Endothelial cell of umbilical vein (primary cell): ENCODE results near the gene APBB2. TPM values are rescaled to one million over a fixed set of nuclear protein-coding genes. Genes with fewer than 3 reads are reported as not detected.

Experiments used
- BruUV-seq: library from RNA; stranded (reverse); fragments of 400-500 nt; replicated peaks from 2 replicates; lab custom pipeline; 2021; lab: Mats Ljungman, UMichigan
- CTCF ChIA-PET: fragments of 300-600, 350-600 bp; sonication (Branson Sonifier 250); formaldehyde crosslinking; loops from one replicate; lab custom pipeline; 2021; ENCODE audit warnings: antibody characterized with exemption, inconsistent platforms; lab: Charles Lee
- POLR2A ChIA-PET: fragments of 300-600, 350-600 bp; sonication (Branson Sonifier 250); formaldehyde crosslinking; loops from one replicate; lab custom pipeline; 2021; ENCODE audit warnings: antibody characterized with exemption, inconsistent platforms; lab: Charles Lee
- DNase-seq: peaks from one replicate; pipeline ENCODE4 v3.0.0-alpha.2; 2011; ENCODE audit warnings: low read depth, low spot score
- FAIRE-seq: peaks from 2 replicates; lab custom pipeline; 2011; peaks lifted over from hg19 to GRCh38; lab: Jason Lieb, UNC
- H2AFZ ChIP-seq: 2 replicates; pipeline ENCODE4 v1.6.0; 2012; ENCODE audit warnings: low read depth, low read length, control low read depth, inconsistent platforms
- H3K27ac ChIP-seq: 2 replicates; pipeline ENCODE4 v1.5.1; 2011; ENCODE audit warnings: low read depth, mild to moderate bottlenecking, control low read depth, low read length, moderate library complexity; ENCODE audit not compliant: insufficient read depth
- H3K27me3 ChIP-seq, 2 experiments: 2 replicates each; pipeline versions ENCODE4 v1.6.0 to v1.6.1; 2011; ENCODE audit warnings: low read length in 2 of 2, mixed read lengths in 1 of 2; ENCODE audit not compliant: control insufficient read depth in 2 of 2, insufficient read depth in 2 of 2
- H3K36me3 ChIP-seq, 2 experiments: 2 replicates in 1 of 2; 3 replicates in 1 of 2; pipeline ENCODE4 v1.5.1; 2011; ENCODE audit warnings: low read length in 2 of 2, mild to moderate bottlenecking in 1 of 2, moderate library complexity in 1 of 2; ENCODE audit not compliant: control insufficient read depth in 2 of 2, insufficient read depth in 2 of 2; ENCODE audit errors: extremely low read depth in 1 of 2
- H3K4me1 ChIP-seq: 3 replicates; pipeline ENCODE4 v1.5.1; 2011; ENCODE audit warnings: mild to moderate bottlenecking, low read length; ENCODE audit not compliant: control insufficient read depth, insufficient read depth; ENCODE audit errors: extremely low read depth
- H3K4me2 ChIP-seq: 2 replicates; pipeline ENCODE4 v1.6.1; 2011; ENCODE audit warnings: low read length, control low read depth, mixed read lengths; ENCODE audit not compliant: insufficient read depth
- H3K4me3 ChIP-seq, 3 experiments: fragments of 200-600 bp in 1 of 3; sonication (generic), shearing (Covaris generic) in 1 of 3; replicated peaks in 1 of 3; 2 replicates each; pipeline ENCODE4 v1.5.1; 2011 to 2016; ENCODE audit warnings: control low read depth in 3 of 3, low read length in 3 of 3, mild to moderate bottlenecking in 2 of 3, inconsistent platforms in 1 of 3, low read depth in 1 of 3, moderate library complexity in 1 of 3; ENCODE audit not compliant: insufficient read depth in 1 of 3
- H3K79me2 ChIP-seq: 2 replicates; pipeline ENCODE4 v1.6.0; 2012; ENCODE audit warnings: low read length, inconsistent platforms; ENCODE audit not compliant: control insufficient read depth, insufficient read depth
- H3K9ac ChIP-seq: replicated peaks from 2 replicates; pipeline ENCODE3; 2011; ENCODE audit warnings: low read length, control low read depth; ENCODE audit not compliant: insufficient read depth; ENCODE audit errors: extremely low read depth
- H3K9me1 ChIP-seq: replicated peaks from 3 replicates; pipeline ENCODE4 v1.6.0; 2011; ENCODE audit warnings: mild to moderate bottlenecking, low read length; ENCODE audit not compliant: control insufficient read depth, insufficient read depth; ENCODE audit errors: extremely low read depth
- H3K9me3 ChIP-seq: replicated peaks from 2 replicates; pipeline ENCODE4 v1.5.1; 2012; ENCODE audit warnings: low read length, inconsistent platforms; ENCODE audit not compliant: control insufficient read depth, insufficient read depth
- H4K20me1 ChIP-seq: replicated peaks from 2 replicates; pipeline ENCODE3; 2011; ENCODE audit warnings: mild to moderate bottlenecking, low read length; ENCODE audit not compliant: control insufficient read depth, insufficient read depth; ENCODE audit errors: extremely low read depth
- CTCF ChIP-seq, 2 donors: IDR thresholded peaks; 1 replicate in 1 of 2; 2 replicates in 1 of 2; pipeline ENCODE4 v1.5.1; 2011; ENCODE audit warnings: low read length in 2 of 2, mild to moderate bottlenecking in 2 of 2, moderate library complexity in 2 of 2, control low read depth in 1 of 2, inconsistent platforms in 1 of 2, low read depth in 1 of 2; ENCODE audit not compliant: insufficient read depth in 1 of 2; ENCODE audit errors: extremely low read depth in 1 of 2
- EZH2 ChIP-seq: IDR thresholded peaks from 2 replicates; pipeline ENCODE4 v1.6.1; 2012; ENCODE audit warnings: borderline replicate concordance, low read depth, mild to moderate bottlenecking, moderate library complexity, low read length, inconsistent platforms; ENCODE audit not compliant: severe bottlenecking
- FOS ChIP-seq: IDR thresholded peaks from 2 replicates; pipeline ENCODE4 v1.6.1; 2011; ENCODE audit warnings: mild to moderate bottlenecking, low read length, moderate library complexity, borderline replicate concordance; ENCODE audit not compliant: insufficient read depth
- GATA2 ChIP-seq: IDR thresholded peaks from 2 replicates; pipeline ENCODE4 v1.7.0; 2011; ENCODE audit warnings: low read depth, mild to moderate bottlenecking, moderate library complexity, mixed read lengths, low read length; ENCODE audit not compliant: insufficient read length, insufficient read depth
- JUN ChIP-seq: IDR thresholded peaks from 2 replicates; pipeline ENCODE4 v1.6.1; 2011; ENCODE audit warnings: borderline replicate concordance, low read depth; ENCODE audit not compliant: insufficient read length, insufficient read depth
- MAX ChIP-seq: IDR thresholded peaks from 2 replicates; pipeline ENCODE4 v1.6.1; 2011; ENCODE audit not compliant: insufficient read depth, insufficient read length
- MYC ChIP-seq: IDR thresholded peaks from one replicate; pipeline ENCODE4 v1.6.1; 2011; ENCODE audit warnings: mild to moderate bottlenecking, low read depth, low read length
- POLR2A ChIP-seq: IDR thresholded peaks from 2 replicates; pipeline ENCODE4 v1.6.1; 2012; ENCODE audit warnings: low read depth, mild to moderate bottlenecking, control low read depth, low read length
- POLR2AphosphoS5 ChIP-seq: IDR thresholded peaks from 2 replicates; pipeline ENCODE4 v1.6.1; 2012; ENCODE audit warnings: low read depth, mild to moderate bottlenecking, control low read depth, low read length, moderate library complexity; ENCODE audit not compliant: insufficient read depth
- dilution Hi-C: fragments of 300-500 bp; cut with MboI; formaldehyde crosslinking; loops from one replicate; pipeline ENCODE4 v1.15.0; 2019; ENCODE audit warnings: low sequenced_read_pairs; ENCODE audit not compliant: extremely low pct_ligation_motif_present
- intact Hi-C: fragments of 100-400 bp; cut with micrococcal nuclease; formaldehyde crosslinking; loops from one replicate; pipeline ENCODE4 v1.10.0; 2022
- polyA plus RNA-seq, 4 experiments: library from polyadenylated mRNA; depleted of rRNA in 3 of 4; stranded (reverse) in 3 of 4; unstranded in 1 of 4; fragments of >200 nt; gene quantifications; 2 replicates each; pipeline versions ENCODE4 v1.2.1 to v1.2.3, GENCODE V29; 2011 to 2012; ENCODE audit warnings: missing spikeins in 1 of 4
- total RNA-seq: library from RNA; stranded (reverse); gene quantifications from 2 replicates; pipeline ENCODE4 v1.2.3, GENCODE V29; 2021

The APBB2 gene
- total and polyA plus RNA-seq, 2 donors (not counting 3 experiments of a cell fraction or from before 2014, with no cell fraction given) = 79.8 to 124 TPM

GRCh38 chr4:41155194-41155830 is 59.0 kb downstream of the APBB2 start:
- Histone ChIP-seq H3K9me1 (no peaks in the 10 kb centered on the region), H2AFZ (no peak overlapping the region), H3K9ac (peak overlapping the region; percentile 80), H3K4me1 (peaks cover 57% of the 10 kb centered on the region), H3K27ac (peak overlapping the region; percentile 92), H4K20me1 (no peaks in the 10 kb centered on the region), H3K4me3 (peak overlapping the region in 1 of 3 experiments; percentile 21), H3K36me3 (no peaks in the 10 kb centered on the region), H3K27me3 (no peaks in the 10 kb centered on the region), H3K4me2 (peak overlapping the region; percentile 82), H3K79me2 (peaks cover 86% of the 10 kb centered on the region), H3K9me3 (no peaks in the 10 kb centered on the region)
- FAIRE-seq (peak; percentile 15), DNase-seq (peak; percentile 68)
- dilution Hi-C loops = no loop called here
- intact Hi-C loops = loop anchor here (1.0 kb wide), 4 partner anchors 12 to 175 kb away; partner anchors contain the start of gene APBB2
- TSS peak; percentile 9 for BruUV-seq
- CTCF ChIA-PET = interaction anchor here (0.9 to 4.0 kb wide), 12 partner anchors 8 to 179 kb away, joined by 3 to 21 read pairs (median 5); partner anchors contain the start of gene APBB2
- TF ChIP-seq POLR2A = no peak
- no peak for TF ChIP-seq JUN
- TF ChIP-seq CTCF (IDR thresholded peaks at IDR 0.05; ENCODE audit: extremely low read depth in 1 of 2, insufficient read depth in 1 of 2, low read depth in 1 of 2, low read length in 2 of 2) = no peak
- no peak for TF ChIP-seq FOS
- TF ChIP-seq MAX = no peak
- TF ChIP-seq POLR2AphosphoS5 = no peak
- TF ChIP-seq MYC = no peak
- TF ChIP-seq GATA2 = no peak
- no peak for TF ChIP-seq EZH2
- POLR2A ChIA-PET = interaction anchor here (0.6 to 1.8 kb wide), 4 partner anchors 8 to 57 kb away, joined by 3 to 5 read pairs (median 4); no protein-coding TSS in a partner anchor
